Measurements from ENCODE around the gene PMS2.

- TF ChIP-seq CTCF (optimal IDR thresholded peaks at IDR 0.05 in 1 of 3, IDR thresholded peaks at IDR 0.05 in 1 of 3, conservative IDR thresholded peaks at IDR 0.05 in 1 of 3; ENCODE audit: extremely low read depth in 1 of 3, insufficient read depth in 2 of 3, low read length in 3 of 3) (no peak), EZH2 (IDR thresholded peaks at IDR 0.05; ENCODE audit: low read length) (no peak)
These were observed 7.2 kb upstream of the PMS2 start for GRCh38 chr7:6015917-6016652.
